Activated CD8-positive, alpha-beta memory T cell treated with anti-CD3 and anti-CD28 coated beads for 1 hour (primary cell): ENCODE data around the gene UBE2B.
A peak's percentile ranks its signal among the peaks of the same experiment; 100 is the strongest.
"Not testable (repeated sequence)": the region's sequence is repeated elsewhere in the genome, so short reads cannot be mapped to it uniquely, and the experiment has no call there.

Experiments
- DNase-seq, 2 donors: peaks; one replicate each; pipeline ENCODE4 v3.0.0-alpha.2; 2020; ENCODE audit warnings: low read depth in 1 of 2; ENCODE audit errors: extremely low read depth in 1 of 2

Gene UBE2B

DNA sequence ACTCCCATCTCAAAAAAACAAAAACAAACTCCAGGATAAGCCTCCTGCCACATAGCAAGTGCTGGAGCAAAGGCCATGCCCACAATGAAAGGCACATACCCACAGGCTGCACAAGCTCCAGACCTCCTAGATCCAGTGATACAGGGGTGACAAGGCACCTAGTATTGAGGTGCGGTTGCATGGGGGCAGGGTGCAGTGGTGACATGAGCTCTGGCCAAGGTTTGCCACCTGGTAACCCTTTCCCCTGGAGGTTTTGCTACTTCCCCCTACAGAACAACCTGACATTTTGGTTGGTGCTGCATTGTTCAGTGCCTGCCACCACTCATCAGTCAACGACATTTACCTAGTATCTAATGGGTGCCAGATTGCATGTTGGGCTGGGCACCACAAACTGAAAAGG, 25.8 kb downstream of the UBE2B start:
- no peak for DNase-seq

DNA sequence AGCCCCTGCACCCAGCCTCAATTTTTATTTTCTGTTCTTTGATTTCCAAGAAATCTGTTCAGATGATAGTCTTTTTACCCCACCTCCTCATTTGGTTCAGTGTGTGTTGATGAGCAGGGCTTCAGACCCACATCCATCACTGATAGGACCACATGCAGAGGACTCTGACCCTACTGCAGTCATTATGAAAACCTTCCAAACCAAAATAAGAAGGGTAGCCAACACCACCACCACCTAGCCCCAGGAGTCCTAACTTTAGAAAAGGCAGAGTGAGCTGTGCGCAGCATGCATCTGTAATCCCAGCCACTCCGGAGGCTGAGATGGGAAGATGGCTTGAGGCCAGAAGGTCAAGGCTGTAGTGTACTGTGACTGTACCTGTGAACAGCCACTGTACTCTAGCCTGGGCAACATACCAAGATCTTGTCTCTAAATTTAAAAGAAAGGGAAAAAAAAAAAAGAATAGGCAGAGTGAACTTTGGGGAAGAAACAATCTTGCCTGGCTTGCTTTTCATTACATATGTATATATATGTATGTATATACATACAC, 27.3 kb downstream of the UBE2B start:
- no peak for DNase-seq

DNA sequence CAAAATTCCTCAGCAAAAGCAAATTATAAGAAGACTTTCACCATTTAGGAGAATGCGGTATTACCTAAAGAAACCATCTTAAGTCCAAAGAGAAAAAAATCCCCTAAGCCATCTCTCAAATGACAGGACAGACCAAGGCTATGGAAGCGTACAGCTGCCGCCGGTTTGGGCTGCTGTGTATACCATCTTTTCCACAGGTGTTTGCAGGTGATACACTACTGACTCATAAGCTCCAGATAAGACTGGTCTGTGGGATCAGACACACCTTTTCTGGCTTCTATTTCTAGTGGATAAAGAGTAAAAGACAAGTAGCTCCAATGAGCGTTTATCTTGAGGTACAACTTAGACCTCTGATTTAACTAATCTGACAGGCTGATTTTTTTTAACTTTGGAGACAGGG, 32.6 kb downstream of the UBE2B start:
- no peak for DNase-seq

- no peak for DNase-seq
These were observed 35.0 kb downstream of the UBE2B start for GRCh38 chr5:134406390-134406789.

DNA sequence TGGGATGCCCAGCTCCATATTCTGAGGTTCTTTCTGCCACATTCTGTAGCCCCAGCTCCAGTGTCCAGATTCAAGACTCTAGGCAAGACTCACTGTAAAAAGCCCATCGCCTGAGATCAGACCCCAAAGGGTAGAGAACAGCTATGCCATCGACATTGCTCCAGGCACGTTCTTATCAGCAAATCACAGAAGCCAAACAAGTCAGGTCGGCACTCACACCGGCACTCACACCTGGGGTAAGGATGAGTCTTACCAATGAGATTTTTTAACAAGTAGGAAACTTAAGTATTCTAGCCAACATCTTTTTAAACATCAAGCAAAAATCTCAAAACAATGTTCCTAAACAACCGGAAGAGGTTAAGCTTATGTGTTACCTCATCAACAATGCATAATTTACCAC, 38.0 kb downstream of the UBE2B start:
- no peak for DNase-seq

- no peak for DNase-seq
These were observed 39.5 kb downstream of the UBE2B start for GRCh38 chr5:134410822-134411221.

GRCh38 chr5:134411228-134411545, 39.8 kb downstream of the UBE2B start:
- no peak for DNase-seq

DNA sequence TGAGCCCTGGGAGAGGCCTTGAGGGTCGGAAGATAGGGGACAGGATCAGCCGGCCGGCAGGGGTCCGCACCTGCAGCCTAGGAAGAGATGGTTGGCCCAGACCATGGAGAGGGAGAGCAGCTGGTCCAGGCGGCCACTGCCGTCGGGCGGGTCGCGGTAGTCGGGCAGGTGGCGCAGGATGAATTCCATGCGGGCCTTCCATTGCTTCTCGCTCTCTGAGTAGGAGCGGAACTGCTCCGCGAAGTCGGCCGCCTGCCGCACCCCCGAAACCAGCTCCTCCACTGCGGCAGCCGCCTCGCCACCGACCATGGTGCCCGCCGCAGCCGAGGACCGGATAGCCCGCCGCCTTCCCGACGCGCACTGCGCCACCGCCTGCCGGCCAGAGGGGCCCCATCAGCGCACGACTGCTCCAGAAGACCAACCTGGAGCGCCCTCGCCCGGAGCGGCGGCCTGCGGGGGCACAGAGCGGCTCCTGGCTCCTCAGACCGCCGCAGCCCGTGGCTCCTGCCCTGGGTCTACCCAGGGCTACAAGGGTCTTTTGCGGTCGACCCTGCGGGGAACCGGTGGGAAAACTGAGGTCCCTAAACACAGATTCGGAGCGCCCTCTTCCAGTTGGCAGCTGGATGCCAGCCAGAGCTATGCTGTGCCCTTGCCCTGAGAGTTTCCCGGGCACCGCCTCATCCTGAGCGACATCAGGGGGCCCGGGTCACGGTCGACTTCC, 40.3 kb downstream of the UBE2B start, which contains the start of gene CDKN2AIPNL:
Gene CDKN2AIPNL, minus strand, starts transcription at position 336 of the 721 bp plus-strand sequence. Its CDS starts 27 bp downstream, at position 309.
- peak; percentile 76 to 85 for DNase-seq

DNA sequence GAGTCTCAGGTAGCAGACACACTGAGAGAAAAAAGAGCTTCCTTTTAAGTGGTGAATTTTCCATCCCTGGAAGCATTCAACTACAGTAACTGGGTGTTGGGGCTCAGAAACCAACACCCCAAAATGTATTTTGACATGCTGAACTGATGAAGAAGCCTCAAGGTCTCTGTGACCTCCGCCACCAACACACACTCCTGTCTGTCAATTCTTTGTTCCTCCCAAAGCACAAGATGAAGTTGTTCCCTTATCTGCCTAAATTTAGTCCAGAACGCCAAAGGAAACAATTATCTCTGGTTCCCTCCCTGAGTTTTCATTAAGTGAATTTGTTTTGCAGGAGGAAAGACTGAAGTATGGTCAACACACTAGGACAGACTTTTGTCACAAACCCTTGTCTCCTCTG, 41.7 kb downstream of the UBE2B start:
- no peak for DNase-seq

DNA sequence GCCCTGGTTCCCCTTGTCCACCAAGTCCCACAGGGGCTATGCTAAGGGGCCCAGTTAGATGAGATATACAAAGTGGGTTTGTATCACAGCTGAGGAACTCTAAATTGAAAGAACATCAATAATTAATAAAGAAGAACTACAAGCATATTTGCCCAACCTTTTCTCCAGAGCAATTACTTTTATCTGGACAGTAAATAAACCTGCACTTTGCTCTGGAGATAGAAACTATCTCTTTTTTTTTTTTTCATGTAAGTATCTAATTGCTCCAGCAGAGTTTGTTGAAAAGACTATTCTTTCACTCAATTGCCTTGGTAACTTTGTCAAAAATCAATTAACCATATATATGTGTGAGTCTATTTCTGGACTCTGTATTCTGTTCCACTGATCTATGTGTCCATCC, 46.3 kb downstream of the UBE2B start:
- no peak for DNase-seq

- no peak for DNase-seq
These were observed 47.6 kb downstream of the UBE2B start for GRCh38 chr5:134418958-134419357.

GRCh38 chr5:134420343-134420742, 49.0 kb downstream of the UBE2B start:
- no peak for DNase-seq

- not testable (repeated sequence) for DNase-seq
These were observed 49.7 kb downstream of the UBE2B start for GRCh38 chr5:134421038-134421437.

DNA sequence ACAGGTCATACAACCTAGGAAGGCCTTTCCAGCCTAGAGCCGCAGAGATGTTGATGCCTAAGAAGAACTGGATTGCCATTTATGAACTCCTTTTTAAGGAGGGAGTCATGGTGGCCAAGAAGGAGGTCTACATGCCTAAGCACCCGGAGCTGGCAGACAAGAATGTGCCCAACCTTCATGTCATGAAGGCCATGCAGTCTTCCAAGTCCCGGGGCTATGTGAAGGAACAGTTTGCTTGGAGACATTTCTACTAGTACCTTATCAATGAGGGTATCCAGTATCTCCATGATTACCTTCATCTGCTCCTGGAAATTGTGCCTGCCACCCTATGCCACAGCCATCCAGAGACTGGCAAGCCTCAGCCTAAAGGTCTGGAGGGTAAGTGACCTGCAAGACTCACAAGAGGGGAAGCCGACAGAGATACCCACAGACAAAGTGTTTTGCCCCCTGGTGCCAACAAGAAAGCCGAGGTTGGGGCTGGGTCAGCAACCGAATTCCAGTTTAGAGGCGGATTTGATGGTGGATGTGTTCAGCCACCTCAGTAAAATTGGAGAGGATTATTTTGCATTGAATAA, 51.5 kb downstream of the UBE2B start:
- no peak for DNase-seq

DNA sequence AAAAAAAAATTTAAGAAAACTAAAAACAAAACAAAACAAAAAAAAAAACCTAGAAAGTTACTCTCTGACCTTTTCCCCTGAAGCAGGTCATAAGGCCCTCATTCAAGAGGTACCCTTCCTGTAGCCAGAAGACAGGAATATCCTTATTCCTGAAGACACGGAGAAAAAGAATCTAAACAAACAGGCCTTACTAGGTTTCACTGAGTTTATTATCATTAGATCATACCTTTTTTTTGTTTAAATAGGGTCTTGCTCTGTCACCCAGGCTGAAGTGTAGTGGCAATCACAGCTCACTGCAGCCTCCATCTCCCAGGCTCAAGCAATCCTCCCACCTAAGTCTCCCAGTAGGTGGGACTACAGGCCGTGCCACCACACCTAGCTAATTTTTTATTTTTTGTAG, 52.0 kb downstream of the UBE2B start:
- no peak for DNase-seq

DNA sequence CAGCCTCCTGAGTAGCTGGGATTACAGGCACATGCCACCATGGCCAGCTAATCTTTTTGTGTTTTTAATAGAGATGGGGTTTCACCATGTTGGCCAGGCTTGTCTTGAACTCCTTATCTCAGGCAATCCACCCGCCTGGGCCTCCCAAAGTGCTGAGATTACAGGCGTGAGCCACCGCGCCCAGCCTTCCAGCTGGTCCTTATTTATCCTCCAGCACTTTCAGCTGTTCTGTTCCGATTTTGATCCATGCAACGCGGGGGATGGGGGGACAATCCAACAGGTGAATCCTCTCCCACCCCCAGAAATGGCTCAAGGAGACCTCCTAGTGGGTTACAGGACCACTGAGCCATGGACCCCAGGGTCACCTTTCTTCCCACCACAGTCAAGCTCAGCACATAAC, 55.0 kb downstream of the UBE2B start:
- DNase-seq, result no peak

- no peak for DNase-seq
These were observed 56.2 kb downstream of the UBE2B start for GRCh38 chr5:134427540-134428041.

DNA sequence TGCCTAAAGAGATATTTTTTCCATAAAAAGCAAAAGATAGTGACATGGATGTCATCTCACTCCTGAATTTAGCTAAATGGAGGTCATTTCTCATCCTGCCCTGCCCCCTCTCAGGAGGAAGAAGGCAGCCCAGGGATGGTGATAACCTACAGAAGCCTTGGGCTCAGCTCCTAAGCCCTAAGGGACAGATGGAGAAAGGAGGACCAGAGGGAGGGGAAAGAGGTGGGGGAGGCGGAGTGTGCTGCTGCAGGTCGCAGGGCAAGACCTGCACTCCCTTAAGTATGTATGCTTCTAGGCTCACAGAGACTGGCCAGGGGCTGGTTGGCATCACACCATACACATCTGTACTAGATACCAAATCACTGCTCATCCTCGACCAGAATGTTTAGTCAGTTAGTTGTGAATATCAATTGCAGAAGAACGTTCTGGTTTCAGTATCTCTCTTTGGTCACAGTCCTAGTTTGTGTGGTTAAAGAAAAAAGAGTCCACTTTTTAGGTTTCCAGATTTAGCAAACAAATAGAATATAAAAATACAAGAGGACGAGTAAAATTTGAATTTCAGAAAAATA, 58.7 kb downstream of the UBE2B start:
- no peak for DNase-seq

- no peak for DNase-seq
These were observed 60.8 kb downstream of the UBE2B start for GRCh38 chr5:134432174-134432573.

- DNase-seq, result no peak
These were observed 61.4 kb downstream of the UBE2B start for GRCh38 chr5:134432677-134433359.

DNA sequence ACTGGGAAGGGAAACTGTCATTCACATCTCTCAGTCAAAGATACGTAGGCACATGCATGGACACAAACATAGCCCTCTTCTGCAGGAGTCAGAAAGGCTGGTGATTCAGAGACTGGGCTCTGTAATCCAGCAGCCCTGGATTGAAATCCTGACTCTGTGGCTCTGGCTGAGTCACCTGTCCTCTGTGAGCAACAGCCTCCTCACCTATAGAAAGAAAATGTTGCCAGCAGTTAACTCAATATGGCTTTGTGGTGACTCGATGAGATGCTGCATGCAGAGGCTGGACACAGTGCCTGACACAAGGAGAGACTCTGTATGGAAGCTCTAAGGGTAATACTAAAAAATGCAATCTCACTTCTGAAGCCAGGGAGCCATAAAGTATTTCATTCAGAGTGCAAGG, 64.2 kb downstream of the UBE2B start:
- no peak for DNase-seq
